Thoracic aorta (tissue), 2 donors: ENCODE data around the gene NR3C2. TPM values are rescaled to one million over a fixed set of nuclear protein-coding genes. Genes with fewer than 3 reads are reported as not detected.

Source experiments
- ATAC-seq: fragments of 150-250 bp; one replicate; pipeline ENCODE4 v1.8.0; 2017; ENCODE audit warnings: low read depth; ENCODE audit not compliant: insufficient number of reproducible peaks, low FRiP score
- DNase-seq: peaks from one replicate; pipeline ENCODE4 v3.0.0-alpha.2; 2020; ENCODE audit warnings: low spot score
- H3K27ac ChIP-seq, 2 donors: fragments of 200-600 bp; sonication (generic); 1 replicate in 1 of 2; 2 replicates in 1 of 2; pipeline ENCODE4 v1.5.1; 2016; ENCODE audit warnings: mild to moderate bottlenecking in 2 of 2, moderate library complexity in 2 of 2
- H3K27me3 ChIP-seq: fragments of 200-600 bp; sonication (generic); replicated peaks from 2 replicates; pipeline ENCODE4 v1.6.0; 2016; ENCODE audit warnings: mild to moderate bottlenecking; ENCODE audit not compliant: insufficient read depth
- H3K36me3 ChIP-seq: fragments of 200-600 bp; sonication (generic); one replicate; pipeline ENCODE4 v1.5.1; 2016
- H3K4me1 ChIP-seq, 2 donors: fragments of 200-600 bp; sonication (generic); 1 replicate in 1 of 2; 2 replicates in 1 of 2; pipeline versions ENCODE4 v1.5.1 to v1.6.0; 2016; ENCODE audit warnings: low read depth in 2 of 2, mild to moderate bottlenecking in 1 of 2; ENCODE audit not compliant: control insufficient read depth in 1 of 2
- H3K4me3 ChIP-seq: fragments of 200-600 bp; sonication (generic); 2 replicates; pipeline ENCODE4 v1.5.1; 2016; ENCODE audit warnings: mild to moderate bottlenecking
- H3K9me3 ChIP-seq: fragments of 200-600 bp; sonication (generic); 2 replicates; pipeline ENCODE4 v1.5.1; 2016
- CTCF ChIP-seq: fragments of 200-600 bp; sonication (generic); IDR thresholded peaks from one replicate; pipeline ENCODE4 v1.5.1; 2019; ENCODE audit warnings: antibody characterized with exemption
- total RNA-seq, 2 donors: library from RNA; depleted of rRNA; stranded (reverse); fragments of >200 nt; gene quantifications; one replicate each; pipeline versions ENCODE4 v1.1.0 to v1.2.3, GENCODE V29; 2016

The NR3C2 gene
- total RNA-seq, 2 donors from 2014 or later: 11.2 to 18.1 TPM

- DNase-seq (no peak), ATAC-seq (no peak)
- peaks cover 0 to 5% of the 10 kb centered on the region in 2 donors for H3K4me1 ChIP-seq
- no peaks in the 10 kb centered on the region for H3K9me3 ChIP-seq
- H3K36me3 ChIP-seq: no peaks in the 10 kb centered on the region
- no peaks in the 10 kb centered on the region for H3K27me3 ChIP-seq
- no peak for TF ChIP-seq CTCF
- H3K4me3 ChIP-seq: no peak overlapping the region
- no peak overlapping the region for H3K27ac ChIP-seq
These were observed 270.6 kb downstream of the NR3C2 start for GRCh38 chr4:148171596-148171995.

GRCh38 chr4:148170408-148171365 is 271.5 kb downstream of the NR3C2 start:
- H3K27me3 ChIP-seq: no peaks in the 10 kb centered on the region
- TF ChIP-seq CTCF: no peak
- H3K36me3 ChIP-seq: no peaks in the 10 kb centered on the region
- no peak overlapping the region for H3K4me3 ChIP-seq
- no peak for ATAC-seq
- no peak overlapping the region for H3K27ac ChIP-seq
- DNase-seq: no peak
- H3K4me1 ChIP-seq: peaks cover 0 to 9% of the 10 kb centered on the region in 2 donors
- H3K9me3 ChIP-seq: no peaks in the 10 kb centered on the region

GRCh38 chr4:148166132-148166591 is 276.1 kb downstream of the NR3C2 start:
- no peaks in the 10 kb centered on the region for H3K36me3 ChIP-seq
- ATAC-seq (no peak), DNase-seq (no peak)
- no peaks in the 10 kb centered on the region for H3K9me3 ChIP-seq
- peak overlapping the region; percentile 28 to 36 for H3K27ac ChIP-seq
- peaks cover 8 to 38% of the 10 kb centered on the region in 2 donors for H3K4me1 ChIP-seq
- TF ChIP-seq CTCF: no peak
- H3K4me3 ChIP-seq: peak overlapping the region; percentile 65
- H3K27me3 ChIP-seq: no peaks in the 10 kb centered on the region

- no peak for TF ChIP-seq CTCF
- H3K27ac ChIP-seq: no peak overlapping the region
These were observed 277.7 kb downstream of the NR3C2 start for GRCh38 chr4:148164557-148164956.

GRCh38 chr4:148162991-148163390 is 279.2 kb downstream of the NR3C2 start:
- no peak for TF ChIP-seq CTCF
- ATAC-seq: no peak
- H3K27me3 ChIP-seq: no peaks in the 10 kb centered on the region
- H3K4me3 ChIP-seq: no peak overlapping the region
- no peaks in the 10 kb centered on the region for H3K36me3 ChIP-seq
- H3K9me3 ChIP-seq: no peaks in the 10 kb centered on the region
- H3K27ac ChIP-seq: no peak overlapping the region
- peaks cover 8 to 38% of the 10 kb centered on the region in 2 donors for H3K4me1 ChIP-seq
- DNase-seq: no peak

More at GRCh38 chr4:148164557-148164956, 277.7 kb downstream of the NR3C2 start:
- DNase-seq (no peak), ATAC-seq (no peak)
- H3K9me3 ChIP-seq: no peaks in the 10 kb centered on the region
- H3K4me3 ChIP-seq: no peak overlapping the region
- H3K36me3 ChIP-seq: no peaks in the 10 kb centered on the region
- peaks cover 8 to 38% of the 10 kb centered on the region in 2 donors for H3K4me1 ChIP-seq
- H3K27me3 ChIP-seq: no peaks in the 10 kb centered on the region
